Thoracic aorta (tissue), 2 donors: Measurements from ENCODE around the gene ALDH1L1. TPM values are rescaled to one million over a fixed set of nuclear protein-coding genes. Genes with fewer than 3 reads are reported as not detected.

Experiments
- ATAC-seq: fragments of 150-250 bp; one replicate; pipeline ENCODE4 v1.8.0; 2017; ENCODE audit warnings: low read depth; ENCODE audit not compliant: insufficient number of reproducible peaks, low FRiP score
- DNase-seq: peaks from one replicate; pipeline ENCODE4 v3.0.0-alpha.2; 2020; ENCODE audit warnings: low spot score
- H3K27ac ChIP-seq, 2 donors: fragments of 200-600 bp; sonication (generic); 1 replicate in 1 of 2; 2 replicates in 1 of 2; pipeline ENCODE4 v1.5.1; 2016; ENCODE audit warnings: mild to moderate bottlenecking in 2 of 2, moderate library complexity in 2 of 2
- H3K27me3 ChIP-seq: fragments of 200-600 bp; sonication (generic); replicated peaks from 2 replicates; pipeline ENCODE4 v1.6.0; 2016; ENCODE audit warnings: mild to moderate bottlenecking; ENCODE audit not compliant: insufficient read depth
- H3K36me3 ChIP-seq: fragments of 200-600 bp; sonication (generic); one replicate; pipeline ENCODE4 v1.5.1; 2016
- H3K4me1 ChIP-seq, 2 donors: fragments of 200-600 bp; sonication (generic); 1 replicate in 1 of 2; 2 replicates in 1 of 2; pipeline versions ENCODE4 v1.5.1 to v1.6.0; 2016; ENCODE audit warnings: low read depth in 2 of 2, mild to moderate bottlenecking in 1 of 2; ENCODE audit not compliant: control insufficient read depth in 1 of 2
- H3K4me3 ChIP-seq: fragments of 200-600 bp; sonication (generic); 2 replicates; pipeline ENCODE4 v1.5.1; 2016; ENCODE audit warnings: mild to moderate bottlenecking
- H3K9me3 ChIP-seq: fragments of 200-600 bp; sonication (generic); 2 replicates; pipeline ENCODE4 v1.5.1; 2016
- total RNA-seq, 2 donors: library from RNA; depleted of rRNA; stranded (reverse); fragments of >200 nt; gene quantifications; one replicate each; pipeline versions ENCODE4 v1.1.0 to v1.2.3, GENCODE V29; 2016
- TF ChIP-seq, protein P1 (sequence below): fragments of 200-600 bp; sonication (generic); IDR thresholded peaks from one replicate; pipeline ENCODE4 v1.5.1; 2019; ENCODE audit warnings: antibody characterized with exemption

Gene ALDH1L1
- total RNA-seq, 2 donors from 2014 or later = 50.2 to 62.5 TPM

DNA sequence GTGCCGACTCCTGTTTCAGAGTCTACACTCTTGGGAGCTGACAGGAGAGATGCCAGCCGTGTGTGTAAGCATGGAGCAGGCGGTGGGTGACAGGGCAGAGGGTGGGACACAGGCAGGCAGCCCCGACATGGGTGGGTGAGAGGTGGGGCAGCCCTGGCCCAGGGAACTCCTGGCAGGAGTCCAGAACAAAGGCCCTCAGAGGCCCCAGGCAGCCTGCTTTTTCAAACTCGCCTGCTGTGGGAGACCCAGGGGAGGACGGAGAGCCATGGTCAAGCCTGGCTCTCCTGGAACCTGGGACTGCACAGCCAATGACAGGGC is 67.2 kb downstream of the ALDH1L1 start:
- ATAC-seq (no peak), DNase-seq (no peak)
- TF ChIP-seq, protein P1, sequence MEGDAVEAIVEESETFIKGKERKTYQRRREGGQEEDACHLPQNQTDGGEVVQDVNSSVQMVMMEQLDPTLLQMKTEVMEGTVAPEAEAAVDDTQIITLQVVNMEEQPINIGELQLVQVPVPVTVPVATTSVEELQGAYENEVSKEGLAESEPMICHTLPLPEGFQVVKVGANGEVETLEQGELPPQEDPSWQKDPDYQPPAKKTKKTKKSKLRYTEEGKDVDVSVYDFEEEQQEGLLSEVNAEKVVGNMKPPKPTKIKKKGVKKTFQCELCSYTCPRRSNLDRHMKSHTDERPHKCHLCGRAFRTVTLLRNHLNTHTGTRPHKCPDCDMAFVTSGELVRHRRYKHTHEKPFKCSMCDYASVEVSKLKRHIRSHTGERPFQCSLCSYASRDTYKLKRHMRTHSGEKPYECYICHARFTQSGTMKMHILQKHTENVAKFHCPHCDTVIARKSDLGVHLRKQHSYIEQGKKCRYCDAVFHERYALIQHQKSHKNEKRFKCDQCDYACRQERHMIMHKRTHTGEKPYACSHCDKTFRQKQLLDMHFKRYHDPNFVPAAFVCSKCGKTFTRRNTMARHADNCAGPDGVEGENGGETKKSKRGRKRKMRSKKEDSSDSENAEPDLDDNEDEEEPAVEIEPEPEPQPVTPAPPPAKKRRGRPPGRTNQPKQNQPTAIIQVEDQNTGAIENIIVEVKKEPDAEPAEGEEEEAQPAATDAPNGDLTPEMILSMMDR = no peak
- H3K36me3 ChIP-seq = peaks cover 7% of the 10 kb centered on the region
- no peaks in the 10 kb centered on the region for H3K9me3 ChIP-seq
- no peak overlapping the region for H3K4me3 ChIP-seq
- no peak overlapping the region for H3K27ac ChIP-seq
- no peaks in the 10 kb centered on the region for H3K4me1 ChIP-seq
- no peaks in the 10 kb centered on the region for H3K27me3 ChIP-seq

DNA sequence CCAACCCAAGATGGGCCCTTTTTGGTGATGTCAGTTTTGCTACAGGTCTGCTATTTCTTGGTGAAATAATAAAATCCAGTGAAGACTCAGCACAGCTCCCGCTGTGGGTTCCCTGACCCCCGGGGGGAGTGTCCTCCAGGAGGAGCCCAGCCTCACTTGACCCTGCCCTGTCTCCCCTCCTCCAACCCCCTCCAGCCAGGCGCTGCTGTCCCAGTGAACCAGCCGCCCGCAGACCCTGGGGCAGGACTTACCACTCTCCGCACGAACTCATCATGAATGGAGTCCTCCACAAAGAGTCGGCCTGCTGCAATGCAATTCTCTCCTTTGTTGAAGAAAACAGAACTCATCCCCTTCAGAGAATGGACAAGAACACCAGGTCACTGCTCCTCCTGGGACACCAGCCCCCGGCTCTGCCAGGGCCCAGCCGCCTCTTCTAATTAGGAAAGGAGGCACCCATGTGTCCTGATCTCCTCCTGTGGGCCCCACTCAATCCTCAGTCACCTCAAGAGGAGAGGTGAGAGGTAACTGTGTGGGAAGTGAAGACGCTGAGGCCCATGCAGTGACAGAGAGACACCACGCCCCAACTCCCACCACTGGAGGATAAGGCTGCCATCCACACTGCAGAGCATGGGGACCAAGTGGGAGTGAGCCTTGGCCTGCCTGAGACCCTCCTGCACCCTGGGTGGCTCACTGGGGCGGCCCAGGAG is 67.7 kb downstream of the ALDH1L1 start:
- DNase-seq = no peak
- no peak for ATAC-seq
- H3K4me3 ChIP-seq = no peak overlapping the region
- H3K36me3 ChIP-seq = peaks cover 7% of the 10 kb centered on the region
- no peaks in the 10 kb centered on the region for H3K4me1 ChIP-seq
- TF ChIP-seq, protein P1 = no peak
- no peaks in the 10 kb centered on the region for H3K27me3 ChIP-seq
- no peaks in the 10 kb centered on the region for H3K9me3 ChIP-seq
- H3K27ac ChIP-seq = no peak overlapping the region

DNA sequence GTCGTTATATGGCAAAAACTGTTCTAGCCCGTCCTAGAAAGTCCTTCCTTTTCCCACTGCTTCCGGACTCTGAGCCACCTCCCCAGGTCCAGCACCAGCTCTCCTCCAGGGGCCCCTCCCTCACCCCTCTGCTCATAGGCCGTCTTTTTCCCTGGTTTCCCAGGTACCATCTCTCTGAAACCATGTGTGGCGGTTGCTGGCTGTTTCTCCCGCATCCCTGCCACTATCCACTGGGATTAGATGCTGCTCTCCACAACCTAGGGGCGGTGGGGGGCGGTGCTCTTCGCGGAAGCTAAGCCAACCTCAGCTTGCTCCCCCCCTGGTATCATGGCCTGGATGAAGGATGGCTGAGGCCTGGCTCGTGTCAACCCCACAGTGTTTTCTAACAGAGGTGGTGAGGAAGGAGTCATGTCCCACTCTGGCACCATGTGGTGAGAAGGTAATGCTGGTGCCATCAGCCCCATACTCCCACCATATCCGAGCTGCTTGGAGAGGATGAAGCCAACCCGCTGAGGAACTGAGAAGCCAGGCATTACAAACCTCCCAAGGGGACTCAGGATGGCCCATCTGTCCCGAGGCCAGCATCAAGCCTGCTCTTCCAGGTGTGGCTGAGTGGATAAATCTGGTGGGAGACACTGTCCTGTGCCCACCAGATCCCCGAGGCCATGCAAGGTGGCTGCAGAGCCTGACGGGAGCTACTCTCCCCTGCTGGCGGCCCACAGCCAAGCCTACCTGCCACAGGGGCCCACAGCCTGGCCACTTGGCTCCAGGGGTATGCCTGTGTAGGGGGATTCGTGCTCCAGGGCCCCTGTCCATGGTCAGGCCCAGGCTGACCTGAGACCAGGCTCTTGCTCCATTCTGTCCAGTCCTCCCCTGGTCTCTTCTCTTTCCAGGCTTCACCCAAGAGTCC is 68.6 kb downstream of the ALDH1L1 start:
- ATAC-seq (no peak), DNase-seq (no peak)
- Histone ChIP-seq H3K27ac (no peak overlapping the region), H3K9me3 (no peaks in the 10 kb centered on the region), H3K4me1 (no peaks in the 10 kb centered on the region), H3K36me3 (peaks cover 12% of the 10 kb centered on the region), H3K27me3 (no peaks in the 10 kb centered on the region), H3K4me3 (no peak overlapping the region)
- TF ChIP-seq, protein P1 = no peak

DNA sequence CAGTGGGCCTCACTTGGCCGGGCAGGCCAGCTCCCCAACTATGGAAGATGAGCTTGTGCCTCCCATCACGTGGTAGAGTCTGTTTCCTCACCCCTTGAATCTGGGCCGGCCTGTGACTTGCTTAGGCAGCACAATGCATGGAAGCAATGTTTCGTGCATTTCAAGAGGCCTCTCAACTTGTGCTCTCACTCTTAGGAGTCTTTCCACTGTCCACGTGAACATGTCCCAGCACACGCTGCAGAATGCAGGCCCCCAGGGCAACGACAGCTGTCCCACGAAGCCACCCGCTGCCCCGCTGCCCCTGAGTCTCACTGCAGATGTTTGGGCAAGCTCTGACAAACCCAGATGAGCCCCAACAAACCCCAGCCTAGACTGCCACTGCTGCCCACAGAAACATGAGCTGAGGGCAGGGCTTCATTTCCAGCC is 69.2 kb downstream of the ALDH1L1 start:
- DNase-seq (no peak), ATAC-seq (no peak)
- Histone ChIP-seq H3K36me3 (peaks cover 15% of the 10 kb centered on the region), H3K27ac (no peak overlapping the region), H3K4me3 (no peak overlapping the region), H3K27me3 (no peaks in the 10 kb centered on the region), H3K4me1 (no peaks in the 10 kb centered on the region), H3K9me3 (no peaks in the 10 kb centered on the region)
- TF ChIP-seq, protein P1 = no peak

DNA sequence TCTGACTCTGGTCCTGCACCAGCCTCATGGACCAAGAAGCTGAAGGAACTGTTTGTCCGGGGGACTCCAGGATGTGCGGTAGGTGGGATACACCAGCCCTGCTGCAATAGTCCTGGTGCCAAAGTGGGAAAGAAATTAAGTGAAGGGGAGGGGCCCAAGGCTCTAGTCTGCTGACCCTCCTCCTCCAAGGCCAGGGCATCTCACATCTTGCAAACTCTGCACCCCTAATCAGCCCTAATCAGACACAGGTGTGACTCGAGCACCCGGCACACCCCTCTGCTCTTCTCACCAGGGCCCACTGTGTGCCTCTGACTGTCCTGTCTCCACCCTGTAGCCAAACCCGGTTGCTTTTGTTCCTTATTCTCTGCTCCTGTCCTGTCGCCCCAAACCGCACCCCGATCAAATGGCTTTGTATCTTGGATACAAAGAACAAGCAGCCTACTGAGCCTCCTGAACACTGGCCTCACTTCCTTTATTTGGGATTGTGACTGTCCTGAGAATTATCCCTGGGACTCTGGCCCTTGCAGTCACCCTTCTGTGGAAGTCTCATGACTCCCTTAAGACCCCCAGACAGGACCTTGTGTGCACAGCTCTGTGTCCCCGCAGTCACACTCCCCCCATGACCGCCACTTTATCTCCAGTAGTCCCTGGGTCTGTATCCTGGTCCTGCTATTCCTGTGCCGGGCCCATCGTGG is 69.8 kb downstream of the ALDH1L1 start:
- DNase-seq (no peak), ATAC-seq (no peak)
- Histone ChIP-seq H3K4me1 (no peaks in the 10 kb centered on the region), H3K36me3 (peaks cover 19% of the 10 kb centered on the region), H3K4me3 (no peak overlapping the region), H3K9me3 (no peaks in the 10 kb centered on the region), H3K27me3 (no peaks in the 10 kb centered on the region), H3K27ac (no peak overlapping the region)
- TF ChIP-seq, protein P1 = no peak
